ENCODE measurements around the gene ELOVL1. TPM values are rescaled to one million over a fixed set of nuclear protein-coding genes. Genes with fewer than 3 reads are reported as not detected.

Gene ELOVL1
- total and polyA plus RNA-seq, 2 of the 13 experiments (the other 11 are each of a cell fraction or from before 2014, with no cell fraction given): 55.2 to 77.4 TPM

GRCh38 chr1:43365678-43366077, 2.1 kb downstream of the ELOVL1 start (continued):
- TF ChIP-seq TFE3 (CRISPR knock-in tag; IDR thresholded peaks at IDR 0.05) (no peak), ZNF674 (CRISPR knock-in tag; IDR thresholded peaks at IDR 0.05; ENCODE audit: low read depth) (no peak), NFIC (IDR thresholded peaks at IDR 0.05; ENCODE audit: low read length) (no peak), ZNF570 (CRISPR knock-in tag; IDR thresholded peaks at IDR 0.05; ENCODE audit: borderline replicate concordance) (no peak), ZNF280D (CRISPR knock-in tag; IDR thresholded peaks at IDR 0.05) (no peak), IRX3 (CRISPR knock-in tag; IDR thresholded peaks at IDR 0.05; ENCODE audit: borderline replicate concordance, low read depth) (no peak)

GRCh38 chr1:43363935-43364525, 3.8 kb downstream of the ELOVL1 start:
- ATAC-seq (no peak), DNase-seq (ENCODE audit: low spot score) (no peak), FAIRE-seq (no peak)
- no peaks in the 10 kb centered on the region for H3K9me3 ChIP-seq (ENCODE audit: low read length)
- no peaks in the 10 kb centered on the region; a peak in 1 of 5 replicates for H3K27me3 ChIP-seq (ENCODE audit: control insufficient read depth in 1 of 2, insufficient read depth in 2 of 2, low read length in 2 of 2)
- 73% methylated on average over 5 of the region's 5 CpGs for WGBS (ENCODE audit: low lambda C conversion rate)
- peaks cover 41% of the 10 kb centered on the region for H3K79me2 ChIP-seq (ENCODE audit: insufficient read depth, low read length)
- POLR2A ChIA-PET: interaction anchor here (0.8 to 1.8 kb wide), 2 partner anchors 9 to 16 kb away, joined by 4 to 10 read pairs; no protein-coding TSS in a partner anchor
- H2AFZ ChIP-seq (ENCODE audit: low read length): no peak overlapping the region
- no peak overlapping the region for H3K4me3 ChIP-seq (replicated peaks in 1 of 3; ENCODE audit: insufficient read depth in 1 of 3, low read depth in 2 of 3, low read length in 3 of 3)
- H3K4me2 ChIP-seq (ENCODE audit: low read depth, low read length): no peak overlapping the region
- peaks cover 15 to 31% of the 10 kb centered on the region in 2 experiments for H3K36me3 ChIP-seq (replicated peaks in 1 of 2; ENCODE audit: control insufficient read depth in 1 of 2, insufficient read depth in 2 of 2, low read length in 2 of 2)
- intact Hi-C loops (cut with micrococcal nuclease; ENCODE audit: unreplicated experiment): no loop called here
- in situ Hi-C loops (cut with HindIII; ENCODE audit: extremely low pct_ligation_motif_present, low pct_unique_long_range_greater_than_20kb): no loop called here
- no peaks in the 10 kb centered on the region for H4K20me1 ChIP-seq (ENCODE audit: insufficient read depth, low read length)
- TF ChIP-seq ZFP36L1 (CRISPR knock-in tag; IDR thresholded peaks at IDR 0.05): no peak
- no peak for TF ChIP-seq HOXA5 (CRISPR knock-in tag; IDR thresholded peaks at IDR 0.05)
- peak; percentile 44; the same call in 1 of the 2 replicates for TF ChIP-seq NR2F6 (IDR thresholded peaks at IDR 0.05)
- no peak for TF ChIP-seq NR2F6 (CRISPR knock-in tag; IDR thresholded peaks at IDR 0.05)
- no peak for TF ChIP-seq MEF2D (CRISPR knock-in tag; IDR thresholded peaks at IDR 0.05)
- TSS peak; percentile 37 for BruUV-seq (replicated peaks)
- CTCF ChIA-PET (ENCODE audit: low intra/inter-chr PET ratio, low total read pairs): no interaction called here
- H3K9ac ChIP-seq (ENCODE audit: insufficient read depth, low read depth, low read length): no peak overlapping the region
- H3K27ac ChIP-seq (ENCODE audit: extremely low read length, insufficient read depth, low read length): peak overlapping the region; percentile 30
- H3K4me1 ChIP-seq (ENCODE audit: insufficient read depth, low read length): peaks cover 88% of the 10 kb centered on the region
